NCI-H1694 treated with DMSO at 0.1 percent for 48 hours (cell line): ENCODE results near the gene EFNA4.
A peak's percentile ranks its signal among the peaks of the same experiment; 100 is the strongest.

ENCODE experiments used
- DNase-seq: peaks from one replicate; lab custom pipeline; 2025; lab: John Stamatoyannopoulos, UW

EFNA4 gene

DNA sequence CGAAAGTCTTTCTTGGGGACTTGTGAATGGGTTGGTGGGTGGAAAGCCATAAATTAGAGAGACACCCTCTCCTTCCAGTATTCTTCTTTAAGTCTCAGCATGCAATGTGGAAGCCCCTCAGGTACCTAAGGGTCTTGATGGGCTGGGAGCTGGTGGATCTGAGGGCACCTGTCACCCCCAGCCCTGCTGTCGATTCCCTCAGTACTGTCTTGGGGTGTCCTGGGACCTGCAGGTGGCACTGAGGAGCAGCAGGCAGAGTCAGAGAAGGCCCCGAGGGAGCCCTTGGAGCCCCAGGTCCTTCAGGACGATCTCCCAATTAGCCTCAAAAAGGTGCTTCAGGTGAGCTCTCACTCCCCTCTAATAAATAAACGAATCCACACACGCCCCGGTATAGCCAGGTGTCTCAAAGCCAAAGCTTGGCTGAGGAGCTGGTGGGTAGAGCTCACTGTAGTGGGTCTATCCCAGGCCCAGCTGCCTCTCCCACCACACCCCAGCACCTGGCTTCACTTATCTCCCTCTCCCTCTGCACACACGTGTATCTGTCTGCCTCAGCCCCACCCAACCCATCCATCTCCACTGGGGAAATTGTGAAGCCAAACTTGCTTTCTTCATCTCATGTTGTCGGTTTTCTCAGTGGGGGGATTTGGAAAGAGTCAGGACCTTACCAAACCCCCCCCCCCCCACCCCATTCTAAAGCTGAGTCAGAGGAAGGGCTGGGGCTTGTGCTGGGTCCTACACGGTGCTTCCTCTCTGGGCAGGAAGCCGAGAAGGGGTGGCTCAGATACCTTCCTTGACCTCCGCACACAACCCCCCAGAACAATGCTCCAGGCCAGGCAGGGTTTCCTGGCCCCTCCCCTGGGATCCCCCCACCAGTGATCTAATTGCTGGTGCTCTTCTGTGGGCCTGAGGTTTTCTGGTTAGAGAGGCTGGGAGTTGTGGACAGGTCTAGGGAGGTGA, 10.8 kb upstream of the EFNA4 start:
- DNase-seq, result no peak

DNA sequence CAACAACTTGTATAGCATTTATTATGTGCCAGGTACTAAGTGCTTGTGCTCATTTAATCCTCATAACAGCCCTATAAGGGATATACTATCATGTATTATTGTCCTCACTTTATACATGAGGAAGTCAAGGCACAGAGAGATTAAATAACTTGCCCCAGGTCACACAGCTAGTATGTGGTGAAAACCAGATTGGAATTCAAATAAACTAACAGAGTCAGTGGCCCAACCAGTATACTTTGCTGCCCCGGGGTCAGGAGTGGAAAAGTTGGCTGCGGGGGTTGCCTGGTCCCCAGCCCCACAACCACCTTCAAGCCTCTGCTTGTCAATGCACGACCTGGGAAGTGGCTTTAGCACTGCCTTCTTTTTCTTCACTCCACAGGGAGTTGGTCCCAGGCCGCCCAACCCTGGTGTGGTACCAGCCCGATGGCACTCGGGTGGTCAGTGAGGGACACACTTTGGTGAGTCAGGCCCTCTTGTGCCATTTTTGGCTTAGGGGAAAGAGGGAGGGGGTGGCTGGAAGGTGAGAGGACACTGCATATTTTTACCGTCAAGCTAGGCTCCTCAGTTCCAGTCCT, 9.9 kb upstream of the EFNA4 start:
- DNase-seq, result no peak

DNA sequence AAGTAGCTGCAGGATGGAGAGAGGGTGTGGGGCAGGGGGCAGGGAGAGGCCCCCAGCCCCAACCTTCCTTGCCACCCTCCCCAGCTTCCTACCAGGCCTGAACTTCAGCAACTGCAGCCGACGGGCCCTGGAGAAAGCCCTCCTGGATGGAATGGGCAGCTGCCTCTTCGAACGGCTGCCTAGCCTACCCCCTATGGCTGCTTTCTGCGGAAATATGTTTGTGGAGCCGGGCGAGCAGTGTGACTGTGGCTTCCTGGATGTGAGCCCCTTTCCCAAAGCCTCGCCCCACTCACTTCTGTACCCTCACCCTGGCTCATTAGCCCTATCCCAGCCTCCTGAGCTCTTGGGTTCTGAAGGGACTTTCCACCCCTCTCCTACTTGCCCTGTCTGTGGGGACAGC, 6.4 kb upstream of the EFNA4 start:
- no peak for DNase-seq

DNA sequence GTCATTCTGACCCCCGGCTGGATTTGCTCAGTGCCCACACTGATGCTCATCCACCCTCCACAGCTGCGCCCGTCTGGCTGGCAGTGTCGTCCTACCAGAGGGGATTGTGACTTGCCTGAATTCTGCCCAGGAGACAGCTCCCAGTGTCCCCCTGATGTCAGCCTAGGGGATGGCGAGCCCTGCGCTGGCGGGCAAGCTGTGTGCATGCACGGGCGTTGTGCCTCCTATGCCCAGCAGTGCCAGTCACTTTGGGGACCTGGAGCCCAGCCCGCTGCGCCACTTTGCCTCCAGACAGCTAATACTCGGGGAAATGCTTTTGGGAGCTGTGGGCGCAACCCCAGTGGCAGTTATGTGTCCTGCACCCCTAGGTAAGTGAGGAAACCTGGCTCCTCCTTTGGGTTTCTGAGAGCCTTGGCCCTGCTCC, 5.7 kb upstream of the EFNA4 start:
- no peak for DNase-seq

DNA sequence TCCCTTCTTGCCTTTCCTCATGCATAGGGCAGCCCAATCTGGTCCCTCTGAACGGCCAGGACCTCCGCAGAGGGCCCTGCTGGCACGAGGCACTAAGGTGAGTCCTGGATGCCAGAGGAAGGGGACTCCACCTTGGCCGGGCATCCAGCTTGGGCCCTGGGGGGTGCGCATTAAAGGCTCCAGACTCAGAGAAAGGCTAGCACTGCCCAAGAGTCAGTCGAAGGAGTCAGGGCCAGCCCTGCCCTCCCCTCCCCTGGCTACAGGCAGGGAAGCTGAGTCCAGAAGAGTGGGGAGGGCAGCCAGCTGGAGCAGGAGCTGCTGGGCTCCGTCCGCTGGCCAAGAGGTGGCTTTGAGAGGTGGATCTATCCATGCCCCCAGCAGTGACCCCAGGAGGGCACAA, 2.8 kb upstream of the EFNA4 start:
- no peak for DNase-seq

DNA sequence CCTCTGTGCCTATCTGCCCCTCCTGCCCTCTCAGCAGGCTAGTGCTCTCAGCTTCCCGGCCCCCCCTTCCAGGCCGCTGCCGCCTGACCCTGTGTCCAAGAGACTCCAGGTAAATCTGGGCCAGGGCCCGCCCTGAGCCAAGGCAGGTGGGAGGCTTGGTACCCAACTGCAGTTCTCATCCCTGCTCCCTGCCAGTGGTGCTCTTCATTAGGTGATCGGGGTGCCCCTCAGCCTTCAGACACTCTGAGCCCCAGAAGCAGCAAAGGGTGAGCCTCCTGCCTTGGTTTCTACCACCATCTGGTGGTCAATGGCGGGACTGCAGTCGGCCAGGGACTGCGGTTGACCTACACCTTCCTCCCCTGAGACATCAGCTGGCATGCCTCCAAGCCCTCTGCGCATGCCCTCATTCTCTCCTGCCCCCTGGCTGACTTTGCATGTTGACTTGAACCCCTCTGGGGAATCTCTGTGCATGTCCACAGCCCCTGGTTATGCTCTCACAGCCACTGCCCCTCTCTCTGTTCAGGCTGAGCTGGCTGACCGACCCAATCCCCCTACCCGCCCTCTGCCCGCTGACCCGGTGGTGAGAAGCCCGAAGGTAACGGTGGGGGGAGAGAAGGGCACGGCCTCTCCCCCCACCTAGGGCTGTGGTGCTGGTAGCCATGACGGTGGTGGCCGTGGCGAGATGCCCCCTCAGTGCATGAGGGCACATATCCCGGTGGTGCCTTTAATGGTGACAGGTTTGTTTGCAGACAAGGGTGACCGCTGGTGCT, 2.0 kb upstream of the EFNA4 start:
- DNase-seq, result peak; percentile 94

DNA sequence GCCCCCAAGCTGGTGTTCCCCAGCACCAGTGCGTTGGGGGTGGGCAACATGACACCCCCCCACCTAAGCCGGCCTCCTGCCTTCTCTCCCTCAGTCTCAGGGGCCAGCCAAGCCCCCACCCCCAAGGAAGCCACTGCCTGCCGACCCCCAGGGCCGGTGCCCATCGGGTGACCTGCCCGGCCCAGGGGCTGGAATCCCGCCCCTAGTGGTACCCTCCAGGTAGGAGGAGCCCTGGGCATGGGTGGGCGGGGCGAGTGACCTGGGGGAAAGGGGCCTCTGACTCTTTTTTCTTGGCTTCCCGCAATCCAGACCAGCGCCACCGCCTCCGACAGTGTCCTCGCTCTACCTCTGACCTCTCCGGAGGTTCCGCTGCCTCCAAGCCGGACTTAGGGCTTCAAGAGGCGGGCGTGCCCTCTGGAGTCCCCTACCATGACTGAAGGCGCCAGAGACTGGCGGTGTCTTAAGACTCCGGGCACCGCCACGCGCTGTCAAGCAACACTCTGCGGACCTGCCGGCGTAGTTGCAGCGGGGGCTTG, 1.3 kb upstream of the EFNA4 start:
- no peak for DNase-seq

DNA sequence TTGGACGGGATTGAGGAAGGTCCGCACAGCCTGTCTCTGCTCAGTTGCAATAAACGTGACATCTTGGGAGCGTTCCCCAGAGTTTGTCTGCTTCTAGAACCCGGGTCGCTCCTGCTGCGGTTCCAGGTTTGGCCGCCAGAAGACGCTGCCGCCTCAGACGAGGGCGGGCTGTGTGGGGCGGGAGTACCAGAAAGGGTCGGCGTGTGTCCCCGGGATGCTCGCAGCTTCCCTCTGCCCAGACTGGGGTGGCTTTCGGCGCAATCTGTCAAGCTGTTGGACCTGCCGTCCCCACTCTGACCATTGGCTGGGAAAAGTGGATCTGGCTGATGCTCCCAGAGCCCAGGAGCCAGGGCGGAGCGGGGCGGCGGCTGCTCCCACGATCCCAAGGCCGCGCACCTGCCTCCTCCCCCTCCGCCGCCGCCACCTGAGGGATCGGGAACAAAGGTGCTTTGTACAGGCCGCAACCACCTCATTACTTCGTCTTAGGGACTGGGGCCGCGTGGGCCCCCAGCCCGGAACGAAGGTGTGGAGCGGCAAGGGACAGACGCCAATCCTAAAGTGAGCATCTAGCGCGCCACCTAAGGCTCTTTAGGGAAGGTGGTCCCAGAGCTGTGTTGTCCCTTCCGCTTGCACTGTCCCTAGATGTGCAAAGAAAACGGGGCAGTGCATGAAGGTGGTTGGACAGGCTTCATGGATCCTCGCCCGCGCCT, 683 bp upstream of the EFNA4 start:
- DNase-seq, result peak; percentile 78

DNA sequence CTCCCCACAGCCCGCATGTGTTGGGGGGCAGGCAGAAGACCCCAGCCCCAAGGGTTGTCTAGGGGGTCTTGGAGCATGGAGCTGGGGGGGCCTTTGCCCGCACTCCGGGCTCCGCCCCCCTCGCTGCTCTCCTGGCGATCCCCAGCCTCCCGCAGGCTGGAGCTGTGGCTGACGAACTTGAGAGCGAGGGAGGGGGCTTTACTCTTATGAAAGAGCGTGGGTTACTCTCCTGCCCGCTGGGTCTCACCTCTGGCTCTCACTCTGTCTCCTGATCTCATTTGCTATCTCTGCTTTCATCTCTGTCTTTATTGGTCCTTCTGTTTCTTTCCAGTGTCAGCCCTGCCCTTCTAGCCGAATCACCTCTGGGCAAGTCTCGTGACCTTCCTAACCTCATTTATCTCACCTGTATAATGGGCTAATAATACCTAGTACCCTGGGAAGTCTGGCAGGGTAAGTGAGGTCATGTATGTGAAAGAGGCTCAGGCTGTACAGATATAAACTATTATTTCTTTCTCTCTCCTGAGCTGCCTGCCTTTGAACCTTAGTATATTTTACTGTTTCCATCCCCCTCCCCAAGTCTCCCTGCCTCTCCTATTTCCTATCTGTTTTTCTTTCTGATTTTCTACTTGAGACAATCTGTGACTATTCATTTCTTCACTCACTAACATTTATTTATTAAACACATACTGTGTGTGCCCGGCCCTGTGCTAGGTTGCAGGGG, 731 bp downstream of the EFNA4 start:
- DNase-seq, result peak; percentile 30

DNA sequence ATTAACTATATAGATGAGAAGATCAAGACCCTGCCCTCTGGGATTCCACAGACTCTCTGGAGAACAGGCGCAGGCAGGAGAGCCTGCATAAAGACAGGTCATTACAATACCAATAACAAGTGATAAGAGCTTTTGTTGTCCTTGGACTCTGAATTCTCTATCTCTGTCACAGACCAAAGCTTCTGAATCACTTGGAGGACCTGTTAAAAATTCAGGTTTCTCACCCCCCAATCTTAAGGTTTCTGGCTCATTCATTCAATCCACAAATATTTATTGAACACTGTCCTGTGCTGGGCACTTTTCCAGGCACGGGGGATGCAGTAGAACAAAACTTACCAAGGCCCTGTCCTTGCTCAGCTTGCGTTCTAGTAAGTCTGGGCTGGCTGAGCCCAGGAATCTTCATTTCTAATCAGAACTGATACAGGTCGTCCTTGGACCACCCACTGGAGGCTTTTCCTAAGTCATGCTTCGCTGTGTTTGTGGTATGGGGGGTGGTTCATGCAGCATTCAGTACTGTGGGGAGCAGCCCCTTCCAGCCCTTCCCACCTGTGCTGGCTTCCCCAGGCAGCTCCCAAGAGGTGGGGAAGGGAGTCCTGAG, 1.4 kb downstream of the EFNA4 start:
- no peak for DNase-seq

DNA sequence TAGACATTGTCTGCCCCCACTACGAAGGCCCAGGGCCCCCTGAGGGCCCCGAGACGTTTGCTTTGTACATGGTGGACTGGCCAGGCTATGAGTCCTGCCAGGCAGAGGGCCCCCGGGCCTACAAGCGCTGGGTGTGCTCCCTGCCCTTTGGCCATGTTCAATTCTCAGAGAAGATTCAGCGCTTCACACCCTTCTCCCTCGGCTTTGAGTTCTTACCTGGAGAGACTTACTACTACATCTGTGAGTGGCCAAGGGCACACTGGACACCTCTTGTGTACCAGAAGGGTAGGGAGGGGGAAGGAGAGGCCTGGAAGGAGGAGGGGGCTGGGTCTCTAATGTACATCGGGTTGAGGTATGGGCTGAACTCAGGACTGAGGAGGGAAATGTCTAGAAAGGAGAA, 3.2 kb downstream of the EFNA4 start:
- DNase-seq, result no peak

DNA sequence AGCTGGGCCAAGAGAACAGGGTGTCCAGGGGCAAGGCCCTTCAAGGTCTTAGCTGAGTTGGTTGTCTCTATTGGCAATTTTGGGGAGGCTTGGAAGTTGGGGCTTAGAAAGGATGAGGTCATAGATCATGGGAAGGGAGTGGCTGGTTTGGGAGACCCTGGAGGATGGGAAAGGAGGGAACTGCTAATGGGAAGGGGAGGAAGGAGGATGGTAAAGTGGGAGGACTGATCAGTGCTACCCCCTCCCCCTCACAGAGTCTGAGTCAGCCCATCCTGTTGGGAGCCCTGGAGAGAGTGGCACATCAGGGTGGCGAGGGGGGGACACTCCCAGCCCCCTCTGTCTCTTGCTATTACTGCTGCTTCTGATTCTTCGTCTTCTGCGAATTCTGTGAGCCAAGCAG, 5.1 kb downstream of the EFNA4 start:
- DNase-seq, result no peak

DNA sequence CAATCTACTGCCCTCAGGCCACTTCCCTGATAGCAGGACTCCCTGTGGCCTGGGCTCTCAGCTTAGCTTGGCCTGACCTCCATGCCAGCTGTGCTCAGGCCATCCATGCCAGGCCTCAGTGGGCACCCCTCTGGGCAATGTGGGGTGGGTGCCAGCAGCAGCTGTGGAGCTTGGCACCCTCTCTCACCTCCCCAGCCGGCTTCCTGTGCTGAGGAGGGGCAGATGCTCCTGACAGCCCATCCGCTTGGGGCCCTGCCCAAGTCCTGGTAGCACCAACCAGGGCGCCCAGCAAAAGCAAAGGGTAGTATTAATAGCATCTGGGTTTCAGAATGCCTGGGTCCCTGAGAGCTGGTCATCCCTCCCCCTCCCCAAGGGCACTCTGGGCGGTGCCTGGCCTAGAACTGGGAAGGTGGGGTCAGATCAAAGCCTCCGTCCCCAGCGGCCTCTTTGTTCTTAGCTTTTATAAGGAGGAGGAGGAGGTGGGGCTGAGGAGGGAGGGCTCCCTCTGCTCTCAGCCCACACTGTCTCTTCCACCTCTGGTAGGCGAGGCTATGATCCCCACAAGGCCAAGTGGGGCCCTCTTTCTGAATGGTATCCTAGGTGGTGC, 6.1 kb downstream of the EFNA4 start:
- DNase-seq, result peak; percentile 64

DNA sequence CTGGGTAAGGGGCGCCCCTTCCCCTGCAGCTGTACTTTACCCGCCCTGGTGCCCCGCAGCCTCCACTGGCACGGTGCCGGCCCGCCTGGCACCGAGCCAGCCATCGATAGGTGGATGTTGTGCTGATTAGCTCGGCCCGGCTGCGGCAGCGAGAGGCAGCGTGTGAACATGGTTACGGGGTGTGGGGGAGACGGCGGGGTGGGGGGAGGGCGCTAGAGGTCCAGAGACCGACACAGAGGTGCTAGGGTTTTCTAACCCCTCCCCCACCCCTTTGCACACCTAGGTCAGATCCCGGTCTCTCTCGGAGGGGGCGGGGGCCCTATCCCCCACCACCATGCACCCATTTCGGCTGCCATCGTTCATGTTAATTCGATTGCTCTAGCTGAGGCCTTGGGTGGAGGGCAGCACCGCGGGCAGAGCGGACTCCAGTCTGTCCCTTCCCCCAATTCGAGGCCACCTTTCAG, 6.7 kb downstream of the EFNA4 start:
- no peak for DNase-seq

DNA sequence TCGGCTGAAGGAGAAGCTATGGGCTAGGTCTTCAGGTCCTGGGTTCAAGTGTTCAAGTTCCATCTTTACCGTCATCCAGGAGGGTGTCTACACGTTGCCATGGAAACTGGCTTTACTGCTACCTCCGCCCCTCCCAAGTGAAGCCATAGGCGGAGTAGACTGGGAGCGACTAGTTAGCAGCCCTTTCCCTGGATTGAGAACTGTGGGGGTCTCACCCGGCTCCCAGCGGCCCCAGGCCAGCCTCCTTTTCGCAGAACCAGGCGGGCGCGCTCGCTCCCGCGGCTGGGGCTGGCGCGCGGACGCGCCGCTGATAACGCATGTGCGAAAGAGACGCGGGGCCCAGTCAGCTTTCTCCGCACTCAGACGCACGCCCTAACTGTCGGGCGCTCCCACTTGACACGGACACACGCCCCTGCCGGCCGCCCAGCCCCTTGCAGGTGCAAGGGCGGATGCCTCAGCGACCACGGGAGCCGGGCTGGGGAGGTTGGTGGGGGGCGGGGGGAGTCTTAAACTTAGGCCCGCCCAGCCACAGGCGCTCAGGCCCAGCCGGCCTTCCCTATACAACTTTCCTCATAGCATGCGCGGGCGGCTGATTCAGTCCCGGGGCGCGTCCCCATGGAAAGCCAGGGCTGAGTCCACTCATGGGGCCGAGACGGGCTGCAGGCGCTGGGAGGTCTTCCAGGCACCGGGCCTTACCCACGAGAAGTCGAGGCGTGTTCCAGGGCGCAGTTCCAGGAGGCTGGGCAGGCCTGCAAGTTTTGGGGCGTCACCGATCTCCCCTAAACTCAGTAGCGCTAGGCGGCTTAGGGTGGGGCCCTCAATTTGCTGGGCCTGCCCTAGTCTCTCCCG, 7.4 kb downstream of the EFNA4 start:
- peak; percentile 40 for DNase-seq

DNA sequence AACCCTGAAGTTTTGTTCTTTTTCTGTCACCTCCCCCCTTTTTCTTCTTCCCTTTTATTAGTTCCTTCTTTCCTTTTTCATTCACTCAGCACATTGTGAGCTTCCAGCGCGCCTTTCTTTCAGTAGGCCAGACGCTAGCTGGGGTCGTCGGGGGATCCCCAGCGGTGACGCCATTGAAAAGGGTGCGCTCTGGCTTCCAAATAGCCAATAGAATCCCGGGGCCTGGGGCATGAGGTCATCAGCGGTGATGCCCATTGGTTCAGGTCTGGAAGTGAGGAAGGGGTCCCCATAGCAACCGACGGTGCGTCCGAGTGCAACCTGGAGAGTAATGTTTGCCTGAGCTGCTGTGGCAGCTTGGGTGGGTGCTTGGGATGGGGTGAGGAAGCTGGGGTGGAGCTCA, 8.2 kb downstream of the EFNA4 start:
- no peak for DNase-seq

DNA sequence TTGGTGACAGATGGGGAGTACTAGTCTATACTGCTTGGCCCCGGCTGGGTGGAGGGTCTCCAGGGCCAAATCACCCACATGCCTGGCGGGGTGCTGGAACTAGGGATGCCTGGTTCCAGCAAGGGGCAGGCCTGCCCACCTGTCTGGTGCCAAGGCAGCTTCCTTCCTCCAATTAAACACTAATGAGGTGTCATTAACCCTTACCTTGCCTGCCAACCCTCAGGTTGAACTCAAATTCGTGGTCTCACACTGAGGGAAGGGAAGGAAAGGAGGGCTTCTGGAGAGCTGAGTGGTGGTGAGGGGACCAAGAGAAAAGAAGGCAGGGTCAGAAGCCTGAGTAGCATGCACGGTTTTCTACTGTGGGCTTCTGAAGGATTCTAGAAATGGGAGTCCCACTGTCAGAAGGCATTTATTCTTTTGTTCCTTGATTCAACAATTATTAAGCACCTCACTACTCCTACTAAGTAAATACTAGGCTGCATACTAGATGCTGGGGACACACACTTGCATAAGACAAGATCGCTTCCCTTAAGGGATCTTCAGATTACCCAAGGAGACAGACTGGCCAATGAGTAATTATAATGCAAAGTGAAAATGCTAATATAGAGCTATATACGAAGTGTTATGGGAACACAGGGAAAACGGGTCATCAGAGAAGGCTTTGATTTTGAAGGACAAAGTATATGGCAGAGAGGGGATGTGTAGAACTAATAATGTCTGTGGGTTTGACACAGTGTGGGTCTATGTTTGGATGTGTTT, 9.2 kb downstream of the EFNA4 start:
- DNase-seq, result no peak

DNA sequence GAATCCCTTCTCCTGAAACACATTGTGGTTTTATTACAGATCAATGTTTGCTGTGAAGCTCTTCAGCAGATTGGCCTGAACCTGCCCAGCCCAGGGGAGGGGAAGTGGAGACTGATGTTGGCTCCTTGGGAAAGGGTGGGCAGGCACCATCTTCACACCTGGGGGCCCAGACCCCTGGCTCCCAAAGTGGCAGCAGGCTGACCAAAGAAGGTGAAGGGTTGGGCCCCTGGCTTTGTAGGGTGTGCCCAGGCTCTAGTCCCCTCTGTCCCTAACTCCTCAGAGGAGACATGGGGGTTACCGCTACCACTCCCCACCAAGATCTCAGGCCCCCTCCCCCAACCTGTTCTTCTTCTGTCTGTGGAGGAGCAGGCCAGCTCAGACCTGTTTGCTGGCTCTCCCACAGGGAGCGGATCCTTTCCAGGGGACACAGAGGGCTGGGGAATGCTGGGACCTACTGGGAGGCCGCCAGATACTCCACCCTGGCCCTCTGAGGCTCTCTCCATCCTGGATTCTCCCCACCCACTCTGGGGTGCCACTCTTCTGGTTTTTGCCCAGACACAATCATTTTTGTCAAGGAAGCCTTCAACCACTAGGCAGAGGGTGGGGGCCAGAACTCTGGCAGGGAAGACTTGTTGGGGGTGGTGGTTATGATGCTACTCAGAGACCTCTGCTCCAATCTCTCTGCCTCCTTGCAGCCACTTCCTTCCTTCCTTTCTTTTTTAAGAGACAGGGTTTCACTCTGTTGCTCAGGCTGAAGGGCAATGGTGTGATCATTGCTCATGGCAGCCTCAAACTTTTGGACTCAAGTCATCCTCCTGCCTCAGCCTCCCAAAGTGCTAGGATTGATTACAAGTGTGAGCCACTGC, 10.1 kb downstream of the EFNA4 start:
- DNase-seq, result no peak
